IMR-90 (cell line): ENCODE measurements around the gene HOXC12. TPM values are rescaled to one million over a fixed set of nuclear protein-coding genes. Genes with fewer than 3 reads are reported as not detected.

Source experiments
- ATAC-seq: fragments of 200-7000 bp; cut with Tn5 transposase; 2 replicates; pipeline ENCODE4 v1.9.1; 2020; ENCODE audit warnings: low read depth, mild to moderate bottlenecking, moderate library complexity
- BruUV-seq: library from RNA; stranded (reverse); fragments of 400-500 nt; replicated peaks from 2 replicates; lab custom pipeline; 2021; lab: Mats Ljungman, UMichigan
- CTCF ChIA-PET: fragments of 300-600 bp; formaldehyde crosslinking; extraction: SDS; loops from one replicate; lab custom pipeline; 2021; ENCODE audit warnings: antibody characterized with exemption; lab: Yijun Ruan, JAX
- POLR2A ChIA-PET: fragments of 300-600 bp; sonication (Branson Sonifier 250); formaldehyde crosslinking; loops from one replicate; lab custom pipeline; 2022; ENCODE audit warnings: antibody characterized with exemption; ENCODE audit not compliant: unreplicated experiment; lab: Charles Lee
- DNase-seq: peaks from one replicate; pipeline ENCODE4 v3.0.0; 2013
- H2AFZ ChIP-seq: replicated peaks from 2 replicates; pipeline ENCODE3; 2013; ENCODE audit warnings: low read length, mild to moderate bottlenecking; ENCODE audit not compliant: poor library complexity
- H2AK5ac ChIP-seq: 2 replicates; pipeline ENCODE4 v1.6.1; 2013; ENCODE audit warnings: low read depth, low read length, inconsistent platforms
- H2AK9ac ChIP-seq: replicated peaks from 2 replicates; pipeline ENCODE3; 2013; ENCODE audit warnings: mild to moderate bottlenecking, low read depth, low read length, moderate library complexity; ENCODE audit not compliant: poor library complexity
- H2BK120ac ChIP-seq: 2 replicates; pipeline ENCODE4 v1.6.1; 2013; ENCODE audit warnings: low read depth, low read length, inconsistent platforms
- H2BK15ac ChIP-seq: 3 replicates; pipeline ENCODE4 v1.6.1; 2013; ENCODE audit warnings: low read depth, low read length, inconsistent platforms
- H2BK20ac ChIP-seq: 2 replicates; pipeline ENCODE4 v1.6.1; 2013; ENCODE audit warnings: low read depth, mild to moderate bottlenecking, inconsistent platforms, low read length, moderate library complexity
- H2BK5ac ChIP-seq: 2 replicates; pipeline ENCODE4 v1.6.1; 2013; ENCODE audit warnings: mild to moderate bottlenecking, low read depth, low read length, inconsistent platforms; ENCODE audit not compliant: poor library complexity, severe bottlenecking
- H3K14ac ChIP-seq: replicated peaks from 2 replicates; pipeline ENCODE4 v1.6.1; 2013; ENCODE audit warnings: low read depth, low read length, inconsistent platforms
- H3K18ac ChIP-seq: 2 replicates; pipeline ENCODE4 v1.6.1; 2013; ENCODE audit warnings: low read depth, low read length, control low read depth
- H3K23ac ChIP-seq: 2 replicates; pipeline ENCODE4 v1.6.1; 2013; ENCODE audit warnings: low read depth, low read length, inconsistent platforms
- H3K27ac ChIP-seq: 2 replicates; pipeline ENCODE4 v1.5.1; 2013; ENCODE audit warnings: mild to moderate bottlenecking, control low read depth, low read length; ENCODE audit not compliant: insufficient read depth
- H3K27me3 ChIP-seq: 2 replicates; pipeline ENCODE4 v1.6.1; 2013; ENCODE audit warnings: low read length; ENCODE audit not compliant: control insufficient read depth, insufficient read depth
- H3K36me3 ChIP-seq: 2 replicates; pipeline ENCODE4 v1.6.1; 2013; ENCODE audit warnings: low read length, mixed read lengths; ENCODE audit not compliant: control insufficient read depth, insufficient read depth
- H3K4ac ChIP-seq: 2 replicates; pipeline ENCODE4 v1.6.1; 2013; ENCODE audit warnings: low read depth, low read length, inconsistent platforms
- H3K4me1 ChIP-seq: 2 replicates; pipeline ENCODE4 v1.6.1; 2013; ENCODE audit warnings: low read length, mixed read lengths; ENCODE audit not compliant: control insufficient read depth, insufficient read depth
- H3K4me2 ChIP-seq: 2 replicates; pipeline ENCODE4 v1.6.1; 2013; ENCODE audit warnings: low read depth, mild to moderate bottlenecking, control low read depth, low read length, moderate library complexity
- H3K4me3 ChIP-seq: 2 replicates; pipeline ENCODE4 v1.5.1; 2013; ENCODE audit warnings: low read depth, mild to moderate bottlenecking, control low read depth, low read length, moderate library complexity; ENCODE audit not compliant: insufficient read depth
- H3K56ac ChIP-seq: 2 replicates; pipeline ENCODE4 v1.6.1; 2013; ENCODE audit warnings: low read length, inconsistent platforms; ENCODE audit not compliant: insufficient read depth; ENCODE audit errors: extremely low read depth
- H3K79me1 ChIP-seq, 2 experiments: 2 replicates each; pipeline ENCODE4 v1.6.1; 2013; ENCODE audit warnings: low read length in 2 of 2, inconsistent platforms in 1 of 2, low read depth in 1 of 2
- H3K9ac ChIP-seq: 2 replicates; pipeline ENCODE4 v1.6.1; 2013; ENCODE audit warnings: low read depth, low read length, control low read depth
- H3K9me1 ChIP-seq: 2 replicates; pipeline ENCODE4 v1.6.1; 2013; ENCODE audit warnings: low read length, inconsistent platforms; ENCODE audit not compliant: insufficient read depth
- H3K9me3 ChIP-seq: 2 replicates; pipeline ENCODE4 v1.6.1; 2013; ENCODE audit warnings: low read length; ENCODE audit not compliant: control insufficient read depth, insufficient read depth
- H4K20me1 ChIP-seq: 2 replicates; pipeline ENCODE4 v1.6.1; 2013; ENCODE audit warnings: low read length, inconsistent platforms; ENCODE audit not compliant: insufficient read depth
- H4K5ac ChIP-seq: 2 replicates; pipeline ENCODE4 v1.6.1; 2013; ENCODE audit warnings: mild to moderate bottlenecking, low read depth, low read length, control low read depth
- H4K8ac ChIP-seq, 2 experiments: 2 replicates each; pipeline ENCODE4 v1.6.1; 2013; ENCODE audit warnings: low read depth in 2 of 2, low read length in 2 of 2, control low read depth in 1 of 2, inconsistent platforms in 1 of 2
- H4K91ac ChIP-seq: 2 replicates; pipeline ENCODE4 v1.6.1; 2013; ENCODE audit warnings: low read depth, low read length, inconsistent platforms; ENCODE audit not compliant: insufficient read depth
- BHLHE40 ChIP-seq: fragments of 150-350 bp; IDR thresholded peaks from 2 replicates; pipeline ENCODE4 v1.6.1; 2016; ENCODE audit warnings: mild to moderate bottlenecking, low read depth, low read length
- CHD1 ChIP-seq: IDR thresholded peaks from 2 replicates; pipeline ENCODE4 v1.6.1; 2012; ENCODE audit warnings: low read depth, low read length, improper control_type of control experiment
- FOS ChIP-seq: fragments of 150-350 bp; IDR thresholded peaks from 2 replicates; pipeline ENCODE4 v1.6.1; 2016; ENCODE audit warnings: low read depth, low read length
- MAFK ChIP-seq: IDR thresholded peaks from 2 replicates; pipeline ENCODE4 v1.6.1; 2012; ENCODE audit warnings: low read depth, low read length, improper control_type of control experiment
- MAZ ChIP-seq: IDR thresholded peaks from 2 replicates; pipeline ENCODE4 v1.6.1; 2012; ENCODE audit warnings: low read depth, mild to moderate bottlenecking, low read length, improper control_type of control experiment, moderate library complexity, borderline replicate concordance
- MXI1 ChIP-seq: IDR thresholded peaks from 2 replicates; pipeline ENCODE4 v1.6.1; 2012; ENCODE audit warnings: low read depth, mild to moderate bottlenecking, low read length, moderate library complexity, borderline replicate concordance
- NFE2L2 ChIP-seq: fragments of 150-350 bp; IDR thresholded peaks from 2 replicates; pipeline ENCODE4 v1.6.1; 2016; ENCODE audit warnings: low read depth, mild to moderate bottlenecking, low read length
- POLR2A ChIP-seq: IDR thresholded peaks from 2 replicates; pipeline ENCODE4 v1.6.1; 2012; ENCODE audit warnings: mild to moderate bottlenecking, low read depth, low read length
- RAD21 ChIP-seq: IDR thresholded peaks from 2 replicates; pipeline ENCODE4 v1.6.1; 2012; ENCODE audit warnings: low read length, improper control_type of control experiment
- RFX5 ChIP-seq: IDR thresholded peaks from 2 replicates; pipeline ENCODE4 v1.8.0; 2012; ENCODE audit warnings: low read depth, mild to moderate bottlenecking, low read length, moderate library complexity
- SMC3 ChIP-seq: fragments of 150-350 bp; IDR thresholded peaks from 2 replicates; pipeline ENCODE4 v1.6.1; 2016; ENCODE audit warnings: low read depth, mild to moderate bottlenecking, antibody characterized with exemption, low read length, moderate library complexity
- USF2 ChIP-seq: fragments of 150-350 bp; IDR thresholded peaks from 2 replicates; pipeline ENCODE4 v1.6.1; 2017; ENCODE audit warnings: mild to moderate bottlenecking, antibody characterized with exemption, low read length, low read depth
- WGBS, 2 experiments: methylation state at CpG; one replicate each; pipeline versions ENCODE4 v1.1.5 to v1.1.7; 2013; ENCODE audit warnings: missing lambda C conversion rate in 2 of 2; ENCODE audit not compliant: insufficient read length in 1 of 2; ENCODE audit errors: extremely low coverage in 2 of 2; 5-methylcytosine and 5-hydroxymethylcytosine counted together
- dilution Hi-C: fragments of 300-500 bp; cut with HindIII; formaldehyde crosslinking; loops from one replicate; pipeline ENCODE4 v1.14.3; 2018; ENCODE audit warnings: low sequenced_read_pairs; ENCODE audit not compliant: unreplicated experiment
- in situ Hi-C: fragments of 300-500 bp; cut with MboI; formaldehyde crosslinking; loops from 3 replicates; pipeline ENCODE4 v1.14.3; 2019; ENCODE audit warnings: low sequenced_read_pairs, inconsistent platforms, mixed read lengths
- intact Hi-C: fragments of 100-400 bp; cut with micrococcal nuclease; formaldehyde crosslinking; loops from 2 replicates; pipeline ENCODE4 v1.10.0; 2022
- polyA plus RNA-seq, 3 experiments: library from polyadenylated mRNA; depleted of rRNA; stranded (reverse); fragments of >200 nt; gene quantifications; 2 replicates each; pipeline ENCODE4 v1.2.3, GENCODE V29; 2012; ENCODE audit warnings: low replicate concordance in 1 of 3
- total RNA-seq: library from RNA; depleted of rRNA; stranded (reverse); fragments of >200 nt; gene quantifications from 2 replicates; pipeline ENCODE4 v1.2.3, GENCODE V29; 2012

HOXC12 gene
- total and polyA plus RNA-seq, 2 of the 4 experiments (the other 2 are of a cell fraction): not detected

GRCh38 chr12:53944209-53944608 is 10.5 kb upstream of the HOXC12 start:
- Histone ChIP-seq H3K27me3 (peaks cover 83% of the 10 kb centered on the region), H3K27ac (no peak overlapping the region), H3K79me1 (no peaks in the 10 kb centered on the region), H4K91ac (no peak overlapping the region), H3K4me1 (no peaks in the 10 kb centered on the region), H3K4ac (no peak overlapping the region), H2BK15ac (no peak overlapping the region), H4K8ac (no peak overlapping the region), H2BK5ac (no peak overlapping the region), H3K14ac (no peak overlapping the region), H3K56ac (no peak overlapping the region), H2AK5ac (no peak overlapping the region), H3K9me3 (peaks cover 5% of the 10 kb centered on the region; the same call in 1 of the 2 replicates), H2AFZ (no peak overlapping the region), H3K36me3 (no peaks in the 10 kb centered on the region), H3K4me3 (no peak overlapping the region), H3K9me1 (no peaks in the 10 kb centered on the region), H4K20me1 (no peaks in the 10 kb centered on the region), H2BK20ac (no peak overlapping the region), H2BK120ac (no peak overlapping the region), H2AK9ac (no peak overlapping the region), H3K23ac (no peak overlapping the region), H4K5ac (no peak overlapping the region), H3K4me2 (no peak overlapping the region), H3K18ac (no peak overlapping the region), H3K9ac (no peak overlapping the region)
- DNase-seq: no peak
- in situ Hi-C loops: no loop called here
- POLR2A ChIA-PET: no interaction called here
- CTCF ChIA-PET: no interaction called here
- BruUV-seq: no TSS peak
- TF ChIP-seq POLR2A: no peak
- no peak for TF ChIP-seq RAD21
- no peak for TF ChIP-seq NFE2L2
- no peak for TF ChIP-seq MAZ
- no peak for TF ChIP-seq USF2
- TF ChIP-seq MAFK: no peak
- TF ChIP-seq SMC3: no peak
- TF ChIP-seq MXI1: no peak
- no peak for TF ChIP-seq RFX5
- no peak for TF ChIP-seq FOS
- TF ChIP-seq BHLHE40: no peak
- TF ChIP-seq CHD1: no peak
- no CpG with 5 or more reads among the region's 4 CpGs for WGBS, 2 experiments
- no peak for ATAC-seq
- intact Hi-C loops: no loop called here
- dilution Hi-C loops: no loop called here
